GM12872 (cell line): Measurements from ENCODE around the gene ZNF823.

ENCODE experiments used
- CTCF ChIP-seq: IDR thresholded peaks from 3 replicates; pipeline ENCODE4 v1.5.1; 2011; ENCODE audit warnings: low read depth, mild to moderate bottlenecking, low read length, moderate library complexity; ENCODE audit not compliant: insufficient read depth

ZNF823 gene

DNA sequence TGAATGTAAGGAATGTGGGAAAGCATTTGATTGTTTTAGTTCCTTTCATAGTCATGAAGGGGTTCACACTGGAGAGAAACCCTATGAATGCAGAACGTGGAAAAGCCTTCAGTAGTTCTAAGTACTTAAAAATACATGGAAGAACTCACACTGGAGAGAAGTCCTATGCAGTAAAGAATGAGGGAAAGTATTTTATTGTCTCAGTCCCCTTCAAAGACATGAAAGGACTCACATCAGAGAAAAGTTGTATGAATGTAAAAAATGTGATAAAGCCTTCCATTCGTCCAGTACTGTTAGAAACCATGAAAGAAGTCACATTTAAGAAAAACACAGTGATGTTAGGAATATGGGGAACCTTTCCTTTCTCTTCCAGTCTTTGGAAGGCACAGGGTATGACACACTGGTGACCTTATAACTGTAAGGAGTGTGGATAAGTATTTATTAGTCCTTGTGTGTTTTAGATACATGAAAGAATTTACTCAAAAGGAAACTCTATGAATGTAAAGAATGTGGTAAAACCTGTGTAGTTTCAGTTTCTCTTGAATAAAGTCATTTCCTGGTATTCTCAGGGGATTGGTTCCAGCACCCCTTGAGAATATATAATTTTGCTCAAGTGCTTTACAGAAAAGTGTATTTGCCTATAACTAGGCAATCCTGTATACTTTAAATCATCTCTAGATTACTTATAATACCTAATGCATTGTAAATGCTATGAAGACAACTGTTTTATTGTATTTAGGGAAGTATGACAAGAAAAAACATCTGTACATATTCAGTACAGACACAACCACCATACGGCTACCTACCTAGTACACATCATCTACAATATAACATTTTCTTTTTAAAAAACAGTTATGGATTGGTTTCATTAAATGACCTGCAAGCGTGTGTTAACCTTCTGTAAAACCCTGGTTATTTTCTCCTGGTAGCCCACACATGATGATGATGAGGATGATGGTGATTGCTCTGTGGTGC is 52.8 kb downstream of the ZNF823 start:
- no peak for TF ChIP-seq CTCF

DNA sequence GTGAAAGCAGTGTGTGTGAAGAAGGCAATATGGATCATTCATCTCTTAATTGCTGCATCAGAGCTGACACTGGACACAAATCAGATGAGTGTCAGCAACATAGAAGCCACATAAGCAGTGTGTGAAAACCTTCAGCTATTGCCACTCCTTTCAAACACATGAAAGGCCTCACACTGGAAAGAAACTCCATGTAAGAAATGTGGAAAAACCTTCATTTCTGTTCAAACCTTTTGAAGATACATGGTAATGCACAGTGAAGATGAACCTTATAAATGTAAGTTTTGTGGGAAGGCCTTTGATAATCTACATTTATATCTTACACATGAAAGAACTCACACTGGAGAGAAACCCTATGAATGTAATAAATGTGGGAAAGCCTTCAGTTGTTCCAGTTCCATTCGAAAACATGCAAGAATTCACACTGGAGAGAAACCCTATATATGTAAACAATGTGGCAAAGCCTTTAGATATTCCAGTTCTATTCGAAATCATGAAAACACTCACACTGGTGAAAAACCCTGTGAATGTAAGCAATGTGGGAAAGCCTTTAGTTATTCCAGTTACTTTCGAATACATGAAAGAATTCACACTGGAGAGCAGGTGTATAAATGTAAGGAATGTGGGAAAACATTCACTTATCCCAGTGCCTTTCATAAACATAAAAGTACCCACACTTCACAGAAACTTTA is 53.6 kb downstream of the ZNF823 start:
- TF ChIP-seq CTCF: no peak

- TF ChIP-seq CTCF: no peak
These were observed 58.0 kb downstream of the ZNF823 start for GRCh38 chr19:11680689-11681302.

- no peak for TF ChIP-seq CTCF
These were observed 60.2 kb downstream of the ZNF823 start for GRCh38 chr19:11678504-11678903.

- no peak for TF ChIP-seq CTCF
These were observed 63.2 kb downstream of the ZNF823 start for GRCh38 chr19:11675569-11675968.

DNA sequence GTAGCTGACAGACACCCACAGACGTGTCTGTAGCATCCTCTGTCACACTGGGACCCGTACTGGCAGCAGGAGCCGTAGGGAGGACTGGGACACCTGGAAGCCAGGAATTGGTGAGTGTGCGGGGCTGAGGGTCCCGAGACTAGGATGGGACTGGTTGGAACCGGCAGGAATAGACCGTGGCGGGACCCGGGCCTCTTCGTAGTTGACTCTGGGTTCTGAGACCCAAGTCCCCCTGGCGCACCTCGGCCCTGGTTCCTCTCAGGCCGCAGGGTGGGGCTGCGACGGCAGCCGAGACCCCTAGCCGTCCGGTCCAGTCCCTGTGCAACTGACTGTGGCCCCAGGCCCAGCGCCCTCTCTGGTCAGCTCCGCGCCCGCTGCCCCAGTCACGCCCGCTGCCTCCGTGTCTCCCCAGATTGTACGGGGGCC is 64.7 kb downstream of the ZNF823 start:
- no peak for TF ChIP-seq CTCF

DNA sequence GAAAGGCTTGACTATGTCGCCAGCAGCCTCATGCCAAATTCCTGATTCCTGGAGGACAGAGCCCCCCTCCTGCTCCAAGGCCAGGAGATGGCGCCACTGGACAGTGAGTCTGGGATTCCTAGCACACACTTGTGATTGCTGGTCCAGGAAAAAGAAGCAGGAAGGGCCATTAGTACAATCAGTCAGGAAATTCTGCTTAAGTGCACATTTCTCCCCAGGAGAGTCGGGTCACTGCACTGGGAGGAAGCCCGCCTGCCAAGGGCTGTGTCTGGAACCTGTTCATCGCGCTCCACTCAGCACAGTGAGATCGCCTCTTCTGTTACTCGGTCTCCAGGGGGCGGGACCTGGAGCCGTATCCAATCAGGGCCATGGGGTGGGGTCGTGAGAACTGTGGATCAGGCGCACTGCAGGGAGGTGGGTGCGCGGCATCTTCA is 65.1 kb downstream of the ZNF823 start:
- TF ChIP-seq CTCF: peak; percentile 43
